ENCODE data around the gene FYN. TPM values are rescaled to one million over a fixed set of nuclear protein-coding genes. Genes with fewer than 3 reads are reported as not detected.

The FYN gene
- total and polyA plus RNA-seq, 2 of the 4 experiments (the other 2 are of a cell fraction) = 30.8 to 36.4 TPM

- POLR2A ChIA-PET (ENCODE audit: unreplicated experiment) = no interaction called here
Observed at GRCh38 chr6:111747396-111747795, 125.9 kb downstream of the FYN start.

More at GRCh38 chr6:111747396-111747795, 125.9 kb downstream of the FYN start:
- Histone ChIP-seq H3K4ac (ENCODE audit: low read depth, low read length) (no peak overlapping the region), H3K4me2 (ENCODE audit: low read depth, low read length) (no peak overlapping the region), H3K36me3 (ENCODE audit: control insufficient read depth, insufficient read depth, low read length) (no peaks in the 10 kb centered on the region), H3K27ac (ENCODE audit: insufficient read depth, low read length) (no peak overlapping the region), H3K4me1 (ENCODE audit: control insufficient read depth, insufficient read depth, low read length) (peaks cover 2% of the 10 kb centered on the region; the same call in 1 of the 2 replicates), H4K5ac (ENCODE audit: low read depth, low read length) (no peak overlapping the region), H3K56ac (ENCODE audit: extremely low read depth, insufficient read depth, low read length) (no peak overlapping the region), H2BK5ac (ENCODE audit: low read depth, low read length, poor library complexity, severe bottlenecking) (no peak overlapping the region), H3K23ac (ENCODE audit: low read depth, low read length) (no peak overlapping the region), H2AFZ (replicated peaks; ENCODE audit: low read length, poor library complexity) (no peak overlapping the region), H3K18ac (ENCODE audit: low read depth, low read length) (no peak overlapping the region), H3K9me1 (ENCODE audit: insufficient read depth, low read length) (peaks cover 9% of the 10 kb centered on the region), H4K91ac (ENCODE audit: insufficient read depth, low read depth, low read length) (no peak overlapping the region), H2AK5ac (ENCODE audit: low read depth, low read length) (no peak overlapping the region), H3K79me1 (ENCODE audit: low read depth in 1 of 2, low read length in 2 of 2) (peaks cover 9 to 16% of the 10 kb centered on the region in 2 experiments; a peak in 3 of 4 replicates), H3K14ac (replicated peaks; ENCODE audit: low read depth, low read length) (no peak overlapping the region), H3K9me3 (ENCODE audit: control insufficient read depth, insufficient read depth, low read length) (no peaks in the 10 kb centered on the region), H4K8ac (ENCODE audit: low read depth in 2 of 2, low read length in 2 of 2) (no peak overlapping the region), H2BK20ac (ENCODE audit: low read depth, low read length) (no peak overlapping the region), H3K9ac (ENCODE audit: low read depth, low read length) (no peak overlapping the region), H3K27me3 (ENCODE audit: control insufficient read depth, insufficient read depth, low read length) (no peaks in the 10 kb centered on the region), H2BK120ac (ENCODE audit: low read depth, low read length) (no peak overlapping the region), H4K20me1 (ENCODE audit: insufficient read depth, low read length) (no peaks in the 10 kb centered on the region), H2AK9ac (replicated peaks; ENCODE audit: low read depth, low read length, poor library complexity) (no peak overlapping the region), H3K4me3 (ENCODE audit: insufficient read depth, low read depth, low read length) (no peak overlapping the region), H2BK15ac (ENCODE audit: low read depth, low read length) (no peak overlapping the region)
- in situ Hi-C loops (cut with MboI; ENCODE audit: low sequenced_read_pairs) (no loop called here), intact Hi-C loops (cut with micrococcal nuclease) (no loop called here), dilution Hi-C loops (cut with HindIII; ENCODE audit: low sequenced_read_pairs, unreplicated experiment) (no loop called here)
- CTCF ChIA-PET = interaction anchor here (1.2 kb wide), 1 partner anchor 14 kb away, joined by 3 read pairs; no protein-coding TSS in a partner anchor
- DNase-seq = no peak
- WGBS, 2 experiments (ENCODE audit: extremely low coverage in 2 of 2, insufficient read length in 1 of 2) = 100% methylated on average over 1 of the region's 6 CpGs; no CpG with 5 or more reads in 1 of the 2 experiments
- TF ChIP-seq MAZ (IDR thresholded peaks at IDR 0.05; ENCODE audit: borderline replicate concordance, low read depth, low read length) (no peak), RCOR1 (IDR thresholded peaks at IDR 0.05; ENCODE audit: insufficient replicate concordance, low read length) (no peak), BHLHE40 (IDR thresholded peaks at IDR 0.05; ENCODE audit: low read depth, low read length) (no peak), POLR2A (IDR thresholded peaks at IDR 0.05; ENCODE audit: low read depth, low read length) (no peak), MAFK (IDR thresholded peaks at IDR 0.05; ENCODE audit: low read depth, low read length) (no peak), SMC3 (IDR thresholded peaks at IDR 0.05; ENCODE audit: low read depth, low read length) (no peak)
- no peak for ATAC-seq (ENCODE audit: low read depth)
- no TSS peak for BruUV-seq (replicated peaks)

All from IMR-90 (cell line).